ENCODE results near the gene CLEC2L. TPM values are rescaled to one million over a fixed set of nuclear protein-coding genes. Genes with fewer than 3 reads are reported as not detected.

The CLEC2L gene
- total RNA-seq, 1 donor from 2014 or later: 0.15 TPM

GRCh38 chr7:139532636-139533155 lies 9.2 kb downstream of the CLEC2L start:
- H3K36me3 ChIP-seq: no peaks in the 10 kb centered on the region
- H3F3A ChIP-seq (ENCODE audit: low read depth): no peaks in the 10 kb centered on the region
- no peaks in the 10 kb centered on the region for H3K79me2 ChIP-seq (ENCODE audit: low read depth)
- peaks cover 3% of the 10 kb centered on the region for H3K4me1 Mint-ChIP-seq
- H3K27ac ChIP-seq: no peak overlapping the region
- TF ChIP-seq, protein P1, sequence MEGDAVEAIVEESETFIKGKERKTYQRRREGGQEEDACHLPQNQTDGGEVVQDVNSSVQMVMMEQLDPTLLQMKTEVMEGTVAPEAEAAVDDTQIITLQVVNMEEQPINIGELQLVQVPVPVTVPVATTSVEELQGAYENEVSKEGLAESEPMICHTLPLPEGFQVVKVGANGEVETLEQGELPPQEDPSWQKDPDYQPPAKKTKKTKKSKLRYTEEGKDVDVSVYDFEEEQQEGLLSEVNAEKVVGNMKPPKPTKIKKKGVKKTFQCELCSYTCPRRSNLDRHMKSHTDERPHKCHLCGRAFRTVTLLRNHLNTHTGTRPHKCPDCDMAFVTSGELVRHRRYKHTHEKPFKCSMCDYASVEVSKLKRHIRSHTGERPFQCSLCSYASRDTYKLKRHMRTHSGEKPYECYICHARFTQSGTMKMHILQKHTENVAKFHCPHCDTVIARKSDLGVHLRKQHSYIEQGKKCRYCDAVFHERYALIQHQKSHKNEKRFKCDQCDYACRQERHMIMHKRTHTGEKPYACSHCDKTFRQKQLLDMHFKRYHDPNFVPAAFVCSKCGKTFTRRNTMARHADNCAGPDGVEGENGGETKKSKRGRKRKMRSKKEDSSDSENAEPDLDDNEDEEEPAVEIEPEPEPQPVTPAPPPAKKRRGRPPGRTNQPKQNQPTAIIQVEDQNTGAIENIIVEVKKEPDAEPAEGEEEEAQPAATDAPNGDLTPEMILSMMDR (IDR thresholded peaks at IDR 0.05): no peak
- TF ChIP-seq EZH2 (IDR thresholded peaks at IDR 0.05) (no peak), EZH2phosphoT487 (IDR thresholded peaks at IDR 0.05) (no peak)
- H2AFZ ChIP-seq (replicated peaks): no peak overlapping the region
- peaks cover 2% of the 10 kb centered on the region for H3K27me3 Mint-ChIP-seq (ENCODE audit: insufficient read depth, low read depth)
- peaks cover 4% of the 10 kb centered on the region for H3K4me1 ChIP-seq
- no peak overlapping the region for H3K4me3 ChIP-seq
- H3K9me3 Mint-ChIP-seq: no peaks in the 10 kb centered on the region
- peaks cover 4% of the 10 kb centered on the region for H3K27me3 ChIP-seq
- H3K9ac ChIP-seq: no peak overlapping the region
- H3K27ac Mint-ChIP-seq: no peak overlapping the region
- H3K4me2 ChIP-seq: no peak overlapping the region
- H3K9me3 ChIP-seq (ENCODE audit: low read depth): no peaks in the 10 kb centered on the region
- H3K4me3 Mint-ChIP-seq: no peak overlapping the region
- no peak for DNase-seq (ENCODE audit: low spot score)
- no peaks in the 10 kb centered on the region for H4K20me1 ChIP-seq (ENCODE audit: low read depth)
- H3K36me3 Mint-ChIP-seq: no peaks in the 10 kb centered on the region

- Mint-ChIP-seq H3K27ac (no peak overlapping the region), H3K9me3 (no peaks in the 10 kb centered on the region)
- no peaks in the 10 kb centered on the region for H3K27me3 ChIP-seq
Observed at GRCh38 chr7:139534096-139534495, 10.6 kb downstream of the CLEC2L start.

GRCh38 chr7:139534966-139535651 lies 11.6 kb downstream of the CLEC2L start:
- H3K27ac ChIP-seq: no peak overlapping the region
- H3K4me1 ChIP-seq: peaks cover 4% of the 10 kb centered on the region
- no peaks in the 10 kb centered on the region for H3K79me2 ChIP-seq (ENCODE audit: low read depth)
- Mint-ChIP-seq H3K9me3 (no peaks in the 10 kb centered on the region), H3K27ac (no peak overlapping the region), H3K4me3 (no peak overlapping the region), H3K36me3 (no peaks in the 10 kb centered on the region), H3K27me3 (ENCODE audit: insufficient read depth, low read depth) (peaks cover 2% of the 10 kb centered on the region), H3K4me1 (peaks cover 3% of the 10 kb centered on the region)
- H4K20me1 ChIP-seq (ENCODE audit: low read depth): no peaks in the 10 kb centered on the region
- H3K4me2 ChIP-seq: no peak overlapping the region
- no peak overlapping the region for H3K4me3 ChIP-seq
- TF ChIP-seq, protein P1 (IDR thresholded peaks at IDR 0.05): no peak
- TF ChIP-seq EZH2 (IDR thresholded peaks at IDR 0.05): no peak
- no peak for TF ChIP-seq EZH2phosphoT487 (IDR thresholded peaks at IDR 0.05)
- H3K36me3 ChIP-seq: no peaks in the 10 kb centered on the region
- no peaks in the 10 kb centered on the region for H3K27me3 ChIP-seq
- no peak overlapping the region for H2AFZ ChIP-seq (replicated peaks)
- DNase-seq (ENCODE audit: low spot score): no peak
- H3F3A ChIP-seq (ENCODE audit: low read depth): no peaks in the 10 kb centered on the region
- no peak overlapping the region for H3K9ac ChIP-seq
- no peaks in the 10 kb centered on the region for H3K9me3 ChIP-seq (ENCODE audit: low read depth)

More at GRCh38 chr7:139534096-139534495, 10.6 kb downstream of the CLEC2L start:
- no peak overlapping the region for H3K4me3 ChIP-seq
- H3K27me3 Mint-ChIP-seq (ENCODE audit: insufficient read depth, low read depth): peaks cover 2% of the 10 kb centered on the region
- peaks cover 4% of the 10 kb centered on the region for H3K4me1 ChIP-seq
- no peak overlapping the region for H3K4me2 ChIP-seq
- H3F3A ChIP-seq (ENCODE audit: low read depth): no peaks in the 10 kb centered on the region
- H3K9ac ChIP-seq: no peak overlapping the region
- H3K36me3 Mint-ChIP-seq: no peaks in the 10 kb centered on the region
- no peaks in the 10 kb centered on the region for H3K9me3 ChIP-seq (ENCODE audit: low read depth)
- DNase-seq (ENCODE audit: low spot score): no peak
- peaks cover 3% of the 10 kb centered on the region for H3K4me1 Mint-ChIP-seq
- H3K36me3 ChIP-seq: no peaks in the 10 kb centered on the region
- TF ChIP-seq, protein P1 (IDR thresholded peaks at IDR 0.05): no peak
- no peak for TF ChIP-seq EZH2phosphoT487 (IDR thresholded peaks at IDR 0.05)
- no peak for TF ChIP-seq EZH2 (IDR thresholded peaks at IDR 0.05)
- no peak overlapping the region for H3K27ac ChIP-seq
- H2AFZ ChIP-seq (replicated peaks): no peak overlapping the region
- no peak overlapping the region for H3K4me3 Mint-ChIP-seq
- H4K20me1 ChIP-seq (ENCODE audit: low read depth): no peaks in the 10 kb centered on the region
- no peaks in the 10 kb centered on the region for H3K79me2 ChIP-seq (ENCODE audit: low read depth)
